ENCODE data around the gene ZC3H15. TPM values are rescaled to one million over a fixed set of nuclear protein-coding genes. Genes with fewer than 3 reads are reported as not detected.

The ZC3H15 gene
- total and polyA plus RNA-seq, 2 of the 8 experiments (the other 6 are each of a cell fraction or from before 2014, with no cell fraction given): 32.0 to 80.8 TPM

GRCh38 chr2:186542002-186542401 lies 55.9 kb downstream of the ZC3H15 start:
- no peaks in the 10 kb centered on the region for H3K27me3 ChIP-seq (replicated peaks in 1 of 4; ENCODE audit: control insufficient read depth in 3 of 4, extremely low read depth in 1 of 4, insufficient read depth in 3 of 4, low read length in 3 of 4)
- H4K20me1 ChIP-seq (replicated peaks in 1 of 2; ENCODE audit: control insufficient read depth in 1 of 2, insufficient read depth in 2 of 2, low read length in 2 of 2): no peaks in the 10 kb centered on the region
- TF ChIP-seq ATF3 (IDR thresholded peaks at IDR 0.05; ENCODE audit: insufficient read depth, low read depth, low read length) (peak; percentile 49; the same call in 1 of the 2 replicates), CEBPB (IDR thresholded peaks at IDR 0.05; ENCODE audit: low read depth, low read length) (peak; percentile 71; the same call in 1 of the 2 replicates), GABPA (IDR thresholded peaks at IDR 0.05; ENCODE audit: borderline replicate concordance, insufficient read depth, low read length) (no peak)
- no peak overlapping the region for H3K4me3 ChIP-seq (ENCODE audit: extremely low read depth in 1 of 4, insufficient read depth in 2 of 4, low read depth in 3 of 4, low read length in 4 of 4)
- H2BK20ac ChIP-seq (ENCODE audit: low read length): peak overlapping the region; percentile 92; the same call in 1 of the 2 replicates
- POLR2A ChIA-PET (ENCODE audit: partially characterized antibody): interaction anchor here (0.8 to 1.9 kb wide), 4 partner anchors 9 to 56 kb away, joined by 3 to 6 read pairs (median 4); partner anchors contain the start of genes ITGAV and ZC3H15
- H3K23ac ChIP-seq (ENCODE audit: insufficient read length): no peak overlapping the region
- no peak overlapping the region for H3K9ac ChIP-seq (replicated peaks in 1 of 4; ENCODE audit: extremely low read depth in 1 of 4, low read depth in 3 of 4, low read length in 3 of 4)
- H2AFZ ChIP-seq (ENCODE audit: low read length): peak overlapping the region; percentile 97
- DNase-seq (ENCODE audit: low read depth in 1 of 2, low spot score in 2 of 2): no peak
- H3K9me3 ChIP-seq (ENCODE audit: insufficient read depth in 2 of 2, low read depth in 1 of 2, low read length in 1 of 2): no peaks in the 10 kb centered on the region
- peak overlapping the region; percentile 60; the same call in 1 of the 2 replicates for H2BK12ac ChIP-seq (ENCODE audit: low read depth, low read length)
- no peak overlapping the region for H4K5ac ChIP-seq (ENCODE audit: insufficient read length, low read depth, low read length)
- H3K4me1 ChIP-seq (replicated peaks in 1 of 4; ENCODE audit: control insufficient read depth in 3 of 4, insufficient read depth in 4 of 4, low read length in 3 of 4): peaks cover 0 to 9% (median 6%) of the 10 kb centered on the region in 4 experiments; a peak in 5 of 7 replicates
- no peak overlapping the region for H3K4ac ChIP-seq (replicated peaks; ENCODE audit: insufficient read length, low read depth, low read length)
- H3K14ac ChIP-seq (ENCODE audit: insufficient read length): no peak overlapping the region
- 74% methylated on average over 3 of the region's 4 CpGs; no CpG with 5 or more reads in 1 of the 2 experiments for WGBS, 2 experiments (ENCODE audit: extremely low coverage in 1 of 2, insufficient coverage in 1 of 2, insufficient read length in 1 of 2, insufficient replicate concordance in 2 of 2, low coverage in 1 of 2, low lambda C conversion rate in 2 of 2, missing lambda C conversion rate in 1 of 2)
- no peak overlapping the region for H2BK15ac ChIP-seq (ENCODE audit: low read length)
- H2BK120ac ChIP-seq (replicated peaks; ENCODE audit: low read depth, low read length): no peak overlapping the region
- H4K8ac ChIP-seq (ENCODE audit: extremely low read depth, insufficient read depth, low read length): no peak overlapping the region
- H2BK5ac ChIP-seq (ENCODE audit: low read depth, low read length): no peak overlapping the region
- H2AK5ac ChIP-seq (ENCODE audit: low read depth, low read length): no peak overlapping the region
- no peak overlapping the region for H3K4me2 ChIP-seq (ENCODE audit: insufficient read depth in 1 of 2, low read depth in 2 of 2, low read length in 2 of 2)
- no peak overlapping the region for H4K91ac ChIP-seq (replicated peaks; ENCODE audit: insufficient read length, low read length)
- H3K27ac ChIP-seq (ENCODE audit: low read depth, low read length): no peak overlapping the region
- CTCF ChIA-PET (ENCODE audit: partially characterized antibody): interaction anchor here (2.3 kb wide), 1 partner anchor 38 kb away, joined by 16 read pairs; no protein-coding TSS in a partner anchor
- FAIRE-seq: no peak
- no peaks in the 10 kb centered on the region for H3K23me2 ChIP-seq (ENCODE audit: low read depth, low read length)
- H3K36me3 ChIP-seq (ENCODE audit: control insufficient read depth in 2 of 4, insufficient read depth in 4 of 4, low read length in 3 of 4): no peaks in the 10 kb centered on the region
- H3K56ac ChIP-seq (replicated peaks; ENCODE audit: insufficient read length, low read depth, low read length): no peak overlapping the region
- 0 out of 2 replicates have a peak overlapping the region, but pooled peaks have one; percentile 34 for H3K18ac ChIP-seq (ENCODE audit: extremely low read depth, low read length)
- H3K79me1 ChIP-seq (ENCODE audit: low read depth, low read length): no peaks in the 10 kb centered on the region
- H3K79me2 ChIP-seq (ENCODE audit: control insufficient read depth in 1 of 2, insufficient read depth in 2 of 2, low read length in 2 of 2): no peaks in the 10 kb centered on the region

Measured in H1 (cell line).